ENCODE measurements around the gene OPN3. TPM values are rescaled to one million over a fixed set of nuclear protein-coding genes. Genes with fewer than 3 reads are reported as not detected.
"Not testable (repeated sequence)": the region's sequence is repeated elsewhere in the genome, so short reads cannot be mapped to it uniquely, and the experiment has no call there.

Gene OPN3
- total RNA-seq, 2 donors from 2014 or later: 4.4 to 4.5 TPM

DNA sequence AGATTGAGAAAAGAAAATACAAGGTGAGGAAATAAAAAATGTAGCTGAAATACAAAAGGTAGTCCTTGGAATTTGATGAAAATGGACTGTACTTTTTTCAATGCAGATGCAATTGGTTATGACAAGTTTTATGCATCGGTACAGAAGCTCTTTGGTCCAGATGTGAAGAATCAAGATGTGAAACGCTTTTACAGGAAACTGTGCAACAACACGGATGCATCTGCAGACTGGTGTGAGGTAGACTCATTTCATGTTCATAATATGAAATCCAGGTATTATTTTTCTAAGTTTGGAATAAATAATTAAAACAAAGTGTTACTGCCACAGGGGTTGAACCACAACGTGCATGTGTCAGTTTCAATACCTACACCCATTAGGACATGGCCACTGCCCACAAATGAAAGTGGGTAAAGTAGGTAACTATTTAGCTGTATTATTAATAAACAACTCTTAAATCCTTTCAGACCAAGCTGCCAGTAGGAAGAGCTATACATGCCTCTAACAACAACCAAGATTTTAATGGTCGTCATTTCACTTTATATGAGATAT lies 20.3 kb upstream of the OPN3 start:
- ATAC-seq (no peak), DNase-seq (ENCODE audit: low spot score) (no peak)
- no peak overlapping the region for H3K27ac Mint-ChIP-seq
- peaks cover 17 to 34% of the 10 kb centered on the region in 2 donors for H3K27me3 Mint-ChIP-seq
- no peaks in the 10 kb centered on the region for H3K36me3 Mint-ChIP-seq
- H3K4me3 Mint-ChIP-seq: no peak overlapping the region
- H3K9me3 Mint-ChIP-seq: no peaks in the 10 kb centered on the region
- no peaks in the 10 kb centered on the region for H3K4me1 Mint-ChIP-seq (ENCODE audit: low read depth in 2 of 2)

DNA sequence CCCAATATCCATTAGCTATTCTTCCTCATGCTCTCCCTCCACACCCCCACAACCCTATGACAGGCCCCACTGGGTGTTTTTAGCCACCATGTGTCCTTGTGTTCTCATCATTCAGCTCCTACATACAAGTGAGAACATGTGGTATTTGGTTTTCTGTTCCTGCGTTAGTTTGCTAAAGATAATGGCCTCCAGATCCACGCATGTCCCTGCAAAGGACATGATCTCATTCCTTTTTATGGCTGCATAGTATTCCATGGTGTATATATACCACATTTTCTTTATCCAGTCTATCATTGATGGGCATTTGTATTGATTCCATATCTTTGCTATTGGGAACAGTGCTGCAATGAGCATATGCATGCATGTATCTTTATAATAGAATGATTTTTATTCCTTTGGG lies 18.8 kb upstream of the OPN3 start:
- H3K27ac Mint-ChIP-seq; H3K9me3 Mint-ChIP-seq; DNase-seq (ENCODE audit: low spot score); H3K4me1 Mint-ChIP-seq (ENCODE audit: low read depth in 2 of 2); H3K36me3 Mint-ChIP-seq; H3K4me3 Mint-ChIP-seq; ATAC-seq: not testable (repeated sequence)
- H3K27me3 Mint-ChIP-seq: peaks cover 19 to 44% of the 10 kb centered on the region in 2 donors

- no peak overlapping the region for H3K27ac Mint-ChIP-seq
- ATAC-seq (no peak), DNase-seq (ENCODE audit: low spot score) (no peak)
- H3K4me3 Mint-ChIP-seq: no peak overlapping the region
- no peaks in the 10 kb centered on the region for H3K9me3 Mint-ChIP-seq
- H3K27me3 Mint-ChIP-seq: peaks cover 19 to 42% of the 10 kb centered on the region in 2 donors
- no peaks in the 10 kb centered on the region for H3K36me3 Mint-ChIP-seq
- no peaks in the 10 kb centered on the region for H3K4me1 Mint-ChIP-seq (ENCODE audit: low read depth in 2 of 2)
These were observed 18.1 kb upstream of the OPN3 start for GRCh38 chr1:241658081-241658793.

- no peaks in the 10 kb centered on the region for H3K4me1 Mint-ChIP-seq (ENCODE audit: low read depth in 2 of 2)
- no peaks in the 10 kb centered on the region for H3K9me3 Mint-ChIP-seq
- H3K27ac Mint-ChIP-seq: no peak overlapping the region
- DNase-seq (ENCODE audit: low spot score): no peak
- H3K4me3 Mint-ChIP-seq: no peak overlapping the region
- H3K36me3 Mint-ChIP-seq: no peaks in the 10 kb centered on the region
- H3K27me3 Mint-ChIP-seq: peaks cover 30 to 48% of the 10 kb centered on the region in 2 donors
- ATAC-seq: no peak
These were observed 14.5 kb upstream of the OPN3 start for GRCh38 chr1:241654641-241655040.

- Mint-ChIP-seq H3K27ac (no peak overlapping the region), H3K36me3 (no peaks in the 10 kb centered on the region), H3K9me3 (no peaks in the 10 kb centered on the region), H3K27me3 (peaks cover 30 to 45% of the 10 kb centered on the region in 2 donors), H3K4me1 (ENCODE audit: low read depth in 2 of 2) (no peaks in the 10 kb centered on the region), H3K4me3 (no peak overlapping the region)
- no peak for ATAC-seq
- DNase-seq (ENCODE audit: low spot score): no peak
These were observed 13.8 kb upstream of the OPN3 start for GRCh38 chr1:241654019-241654418.

- no peaks in the 10 kb centered on the region for H3K9me3 Mint-ChIP-seq
- no peaks in the 10 kb centered on the region for H3K36me3 Mint-ChIP-seq
- ATAC-seq (no peak), DNase-seq (ENCODE audit: low spot score) (no peak)
- no peak within 1 kb of the TSS for H3K27ac Mint-ChIP-seq
- no peak within 1 kb of the TSS for H3K4me3 Mint-ChIP-seq
- H3K27me3 Mint-ChIP-seq: peaks cover 30 to 35% of the 10 kb centered on the region in 2 donors
- H3K4me1 Mint-ChIP-seq (ENCODE audit: low read depth in 2 of 2): no peaks in the 10 kb centered on the region
These were observed 11.8 kb upstream of the OPN3 start, which contains the start of gene WDR64 for GRCh38 chr1:241652012-241652411. TSS of gene WDR64 (plus strand) at chr1:241652281. CDS start at chr1:241652485, 204 bp downstream.

GRCh38 chr1:241648159-241648558 lies 8.0 kb upstream of the OPN3 start:
- Mint-ChIP-seq H3K36me3 (no peaks in the 10 kb centered on the region), H3K27me3 (peaks cover 17 to 21% of the 10 kb centered on the region in 2 donors), H3K4me1 (ENCODE audit: low read depth in 2 of 2) (no peaks in the 10 kb centered on the region), H3K4me3 (no peak overlapping the region), H3K27ac (no peak overlapping the region), H3K9me3 (no peaks in the 10 kb centered on the region)
- ATAC-seq (no peak), DNase-seq (ENCODE audit: low spot score) (no peak)

GRCh38 chr1:241647658-241648057 lies 7.5 kb upstream of the OPN3 start:
- Mint-ChIP-seq H3K27ac (no peak overlapping the region), H3K27me3 (peaks cover 17 to 18% of the 10 kb centered on the region in 2 donors), H3K9me3 (no peaks in the 10 kb centered on the region), H3K4me3 (no peak overlapping the region), H3K36me3 (no peaks in the 10 kb centered on the region), H3K4me1 (ENCODE audit: low read depth in 2 of 2) (no peaks in the 10 kb centered on the region)
- no peak for DNase-seq (ENCODE audit: low spot score)
- ATAC-seq: no peak

GRCh38 chr1:241646201-241646600 lies 6.0 kb upstream of the OPN3 start:
- peaks cover 3% of the 10 kb centered on the region for H3K9me3 Mint-ChIP-seq
- H3K4me3 Mint-ChIP-seq: no peak overlapping the region
- DNase-seq (ENCODE audit: low spot score): no peak
- no peaks in the 10 kb centered on the region for H3K36me3 Mint-ChIP-seq
- H3K4me1 Mint-ChIP-seq (ENCODE audit: low read depth in 2 of 2): no peaks in the 10 kb centered on the region
- H3K27ac Mint-ChIP-seq: no peak overlapping the region
- H3K27me3 Mint-ChIP-seq: peaks cover 17 to 18% of the 10 kb centered on the region in 2 donors
- ATAC-seq: no peak

DNA sequence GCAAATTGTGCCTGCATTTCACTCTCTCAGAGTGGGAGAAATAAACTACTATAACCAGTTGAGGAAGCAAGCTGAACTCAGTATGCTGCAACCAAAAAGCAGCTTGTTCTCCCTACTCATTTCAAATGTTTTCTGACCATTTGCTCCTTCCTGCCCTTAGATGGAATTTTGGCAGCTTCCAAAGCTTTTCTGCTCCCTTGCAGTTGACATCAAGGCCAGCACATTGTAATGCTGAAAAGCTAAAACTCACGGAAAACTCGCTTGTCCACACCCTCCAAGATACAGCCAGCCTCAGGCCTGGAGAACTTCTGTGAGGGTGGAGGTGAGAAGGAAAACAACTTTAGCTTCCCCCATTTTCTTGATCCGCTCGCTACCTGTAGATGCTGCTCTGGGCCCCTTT lies 5.0 kb upstream of the OPN3 start:
- Mint-ChIP-seq H3K36me3 (no peaks in the 10 kb centered on the region), H3K27me3 (peaks cover 9 to 12% of the 10 kb centered on the region in 2 donors), H3K4me1 (ENCODE audit: low read depth in 2 of 2) (peaks cover 0 to 3% of the 10 kb centered on the region in 2 donors), H3K9me3 (peaks cover 3% of the 10 kb centered on the region), H3K27ac (no peak overlapping the region), H3K4me3 (no peak overlapping the region)
- DNase-seq (ENCODE audit: low spot score) (no peak), ATAC-seq (no peak)

GRCh38 chr1:241644259-241644658 lies 4.1 kb upstream of the OPN3 start:
- Mint-ChIP-seq H3K4me1 (ENCODE audit: low read depth in 2 of 2) (peaks cover under 1 to 5% of the 10 kb centered on the region in 2 donors), H3K27me3 (peaks cover 0 to 4% of the 10 kb centered on the region in 2 donors), H3K27ac (no peak overlapping the region), H3K4me3 (no peak overlapping the region), H3K9me3 (peaks cover 3% of the 10 kb centered on the region), H3K36me3 (no peaks in the 10 kb centered on the region)
- no peak for DNase-seq (ENCODE audit: low spot score)
- ATAC-seq: no peak

GRCh38 chr1:241642593-241642944 lies 2.4 kb upstream of the OPN3 start:
- H3K36me3 Mint-ChIP-seq: no peaks in the 10 kb centered on the region
- peaks cover 3% of the 10 kb centered on the region for H3K9me3 Mint-ChIP-seq
- peaks cover 14 to 15% of the 10 kb centered on the region in 2 donors for H3K4me1 Mint-ChIP-seq (ENCODE audit: low read depth in 2 of 2)
- no peak overlapping the region for H3K27ac Mint-ChIP-seq
- no peak for DNase-seq (ENCODE audit: low spot score)
- no peak overlapping the region for H3K4me3 Mint-ChIP-seq
- peaks cover 0 to 3% of the 10 kb centered on the region in 2 donors for H3K27me3 Mint-ChIP-seq
- no peak for ATAC-seq

DNA sequence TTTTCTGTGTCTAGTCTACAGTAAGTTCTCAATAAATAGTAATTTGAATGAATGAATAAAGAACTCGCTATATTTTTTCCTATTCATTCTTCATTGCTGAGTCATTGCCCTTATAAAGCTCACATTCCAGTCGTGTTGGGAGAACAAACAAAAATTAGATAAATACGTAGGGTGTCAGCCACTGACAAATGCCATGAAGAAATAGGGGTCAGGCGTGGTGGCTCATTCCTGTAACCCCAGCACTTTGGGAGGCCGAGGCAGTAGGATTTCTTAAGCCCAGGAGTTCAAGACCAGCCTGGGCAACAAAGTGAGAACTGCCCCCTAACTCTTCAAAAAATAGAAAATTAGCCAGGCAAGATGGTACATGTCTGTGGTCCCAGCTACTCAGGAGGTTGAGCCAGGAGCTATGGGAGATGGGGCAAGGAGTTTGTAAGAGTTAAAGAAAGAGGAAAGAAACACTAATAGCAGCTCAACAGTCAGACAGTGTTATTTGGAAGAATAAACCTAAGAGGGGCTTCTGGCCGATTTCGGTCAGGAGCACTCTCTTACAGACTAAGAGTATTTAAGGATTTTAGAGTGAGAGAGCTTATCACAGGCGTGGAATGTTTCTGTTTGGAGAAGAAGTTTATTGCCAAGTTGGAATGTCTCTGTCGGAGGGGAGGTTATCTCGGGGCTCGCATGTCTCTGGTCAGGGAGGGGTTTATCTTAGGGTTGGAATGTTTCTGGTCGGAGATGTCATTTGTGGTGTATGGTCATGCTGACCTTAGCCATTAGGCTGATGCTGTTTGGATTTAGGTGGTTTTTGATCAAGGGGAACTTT lies 1.8 kb upstream of the OPN3 start:
- Mint-ChIP-seq H3K4me3 (no peak overlapping the region), H3K4me1 (ENCODE audit: low read depth in 2 of 2) (peaks cover 18 to 21% of the 10 kb centered on the region in 2 donors), H3K9me3 (peaks cover 3% of the 10 kb centered on the region), H3K27ac (peak overlapping the region in 1 of 2 donors; percentile 4), H3K27me3 (peaks cover 0 to 3% of the 10 kb centered on the region in 2 donors), H3K36me3 (no peaks in the 10 kb centered on the region)
- DNase-seq (ENCODE audit: low spot score): no peak
- no peak for ATAC-seq

All from natural killer cell treated with Interleukin-12 subunit alpha and Interleukin-12 subunit beta and Interleukin-15 and Interleukin-18, amount 100 ng/mL, for 72 hours (primary cell).